ENCODE measurements around the gene GNA12.
"Not testable (repeated sequence)": the region's sequence is repeated elsewhere in the genome, so short reads cannot be mapped to it uniquely, and the experiment has no call there.

The GNA12 gene

DNA sequence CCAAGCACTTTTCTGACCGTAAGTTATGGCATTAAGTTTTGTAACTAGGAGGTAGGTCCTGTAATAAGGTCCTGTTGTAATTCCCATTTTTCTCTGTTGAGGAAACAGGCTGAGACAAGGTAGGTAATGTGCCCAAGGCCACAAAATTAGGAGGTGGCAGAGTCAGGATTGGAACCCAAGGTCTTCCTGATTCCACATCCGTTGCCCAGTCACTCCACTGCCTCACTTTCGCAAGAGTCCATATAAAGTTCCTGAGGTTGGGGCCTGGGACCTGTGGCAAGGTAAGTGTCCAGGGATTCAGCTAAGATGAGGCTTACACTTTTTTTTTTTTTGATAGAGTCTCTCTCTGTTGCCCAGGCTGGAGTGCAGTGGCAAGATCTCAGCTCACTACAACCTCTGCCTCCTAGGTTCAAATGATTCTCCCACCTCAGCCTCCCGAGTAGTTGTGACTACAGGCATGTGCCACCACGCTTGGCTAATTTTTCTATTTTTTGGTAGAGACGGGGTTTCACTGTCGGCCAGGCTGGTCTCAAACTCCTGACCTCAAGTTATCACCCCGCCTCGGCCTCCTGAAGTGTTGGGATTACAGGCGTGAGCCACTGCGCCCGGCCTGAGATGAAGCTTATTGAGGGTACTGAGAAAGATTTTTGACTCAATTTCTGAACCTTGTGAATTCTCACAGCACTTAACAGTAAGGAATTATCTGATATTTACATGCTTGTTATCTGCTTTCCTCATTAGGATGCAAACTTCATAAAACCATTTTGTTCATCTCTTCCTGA is 20.3 kb upstream of the GNA12 start:
- DNase-seq, result no peak

DNA sequence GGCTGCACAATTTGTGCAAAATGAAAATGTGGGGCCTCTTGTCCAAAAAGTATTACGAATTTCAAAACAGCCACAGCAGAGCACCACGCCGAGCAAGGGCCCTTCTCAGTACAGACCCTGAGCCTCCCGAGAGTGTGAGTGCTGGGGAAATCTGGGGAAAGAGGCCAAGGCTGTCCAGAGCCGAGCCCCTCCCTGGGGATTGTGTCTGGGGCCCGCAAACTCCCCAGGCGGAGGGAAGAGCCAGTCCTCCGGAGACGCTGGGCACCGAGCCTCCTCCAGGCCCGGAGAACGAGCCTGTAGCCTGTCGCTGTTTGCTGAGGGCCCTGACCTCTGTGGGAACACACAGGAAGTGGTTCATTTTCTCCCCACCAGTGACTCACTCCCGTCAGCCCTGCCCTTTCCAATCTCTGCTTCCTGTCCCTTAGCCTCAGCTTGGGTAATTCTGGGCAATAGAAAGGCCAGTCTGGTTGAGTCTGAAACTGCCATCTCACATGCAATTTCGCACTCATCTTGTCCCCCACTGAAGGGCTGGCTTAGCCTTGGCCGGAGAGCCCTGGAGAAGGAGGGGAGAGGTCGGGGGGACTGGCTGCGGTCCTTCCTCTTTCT is 19.5 kb upstream of the GNA12 start:
- peak; percentile 74 to 89 for DNase-seq

DNA sequence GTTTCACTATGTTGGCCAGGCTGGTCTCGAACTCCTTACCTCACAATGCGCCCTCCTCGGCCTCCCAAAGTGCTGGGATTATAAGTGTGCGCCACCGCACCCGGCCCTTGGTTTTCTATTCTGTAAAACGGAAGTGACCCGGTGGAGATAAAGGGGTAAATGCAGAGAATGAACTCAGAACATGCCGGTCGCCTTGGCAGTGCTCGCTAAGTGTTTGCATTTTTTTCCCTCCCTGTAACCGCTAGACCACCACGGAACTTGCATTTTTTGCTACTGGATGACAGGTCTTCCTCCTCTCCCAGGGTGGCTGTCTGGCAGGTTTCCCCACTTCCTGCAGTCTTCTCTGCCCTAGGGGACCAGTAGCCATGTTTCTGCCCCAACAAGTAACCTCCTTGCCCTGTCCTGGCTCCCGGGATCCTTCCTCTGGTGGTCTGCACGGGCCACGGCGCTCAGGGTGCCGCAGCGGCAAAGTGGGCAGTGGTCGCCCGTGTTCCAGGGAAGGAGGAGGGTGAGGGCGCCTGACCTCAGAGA is 18.8 kb upstream of the GNA12 start:
- DNase-seq, result peak in 1 of 2 donors; percentile 42

DNA sequence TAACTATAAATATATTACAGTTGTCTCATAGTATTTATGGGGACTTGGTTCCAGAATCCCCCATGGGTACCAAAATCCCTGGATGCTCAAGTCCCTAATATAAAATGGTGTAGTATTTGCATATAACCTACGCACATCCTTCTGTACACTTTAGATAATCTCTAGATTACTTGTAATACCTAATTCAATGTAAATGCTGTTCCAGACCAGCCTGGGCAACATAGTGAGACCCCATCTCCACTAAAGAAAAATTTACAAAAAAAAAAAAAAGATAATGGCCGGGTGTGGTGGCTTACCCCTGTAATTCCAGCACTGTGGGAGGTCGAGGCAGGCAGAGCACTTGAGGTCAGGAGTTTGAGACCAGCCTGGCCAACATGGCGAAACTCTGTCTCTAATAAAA is 17.4 kb upstream of the GNA12 start:
- no peak for DNase-seq

DNA sequence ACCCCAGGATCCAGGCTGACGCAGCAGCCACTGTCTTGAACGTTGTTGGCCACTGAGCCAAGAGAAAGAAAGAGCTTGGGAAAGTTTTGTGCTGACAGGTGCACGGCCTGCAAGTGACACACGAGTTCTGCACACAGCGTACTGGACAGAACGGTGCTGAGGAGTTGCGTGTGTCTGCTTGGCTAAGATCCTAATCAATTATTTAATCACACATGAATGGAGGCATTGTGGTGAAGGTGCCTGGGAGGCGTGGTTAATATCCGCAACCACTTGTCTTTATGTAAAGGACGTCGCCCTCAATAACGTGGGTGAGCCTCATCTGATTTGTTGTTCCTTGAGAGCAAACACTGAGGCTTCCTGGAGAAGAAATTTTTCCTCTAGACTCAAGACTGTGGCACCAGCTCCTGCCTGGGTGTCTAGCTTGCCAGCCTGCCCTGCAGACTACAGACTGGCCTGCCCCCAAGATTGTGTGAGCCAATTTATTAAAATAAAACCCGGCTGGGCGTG is 16.6 kb upstream of the GNA12 start:
- DNase-seq, result no peak

DNA sequence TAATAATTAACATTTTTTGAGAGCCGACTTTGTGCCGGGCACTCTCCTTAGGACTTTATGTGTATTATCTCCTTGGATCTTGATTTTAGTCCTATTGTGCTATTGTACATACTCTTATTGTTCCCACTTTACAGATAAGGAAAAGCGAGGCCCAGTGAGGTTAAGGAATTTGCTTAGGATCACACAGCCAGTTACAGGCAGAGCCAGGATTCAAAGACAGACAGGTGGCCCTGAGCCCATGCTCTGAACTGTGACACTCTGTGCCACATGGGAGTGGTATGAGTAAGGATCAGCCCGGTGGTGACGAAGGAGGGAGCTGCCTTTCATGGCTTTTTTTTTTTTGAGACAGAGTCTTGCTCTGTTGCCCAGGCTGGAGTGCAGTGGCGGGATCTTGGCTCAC is 15.8 kb upstream of the GNA12 start:
- no peak for DNase-seq

DNA sequence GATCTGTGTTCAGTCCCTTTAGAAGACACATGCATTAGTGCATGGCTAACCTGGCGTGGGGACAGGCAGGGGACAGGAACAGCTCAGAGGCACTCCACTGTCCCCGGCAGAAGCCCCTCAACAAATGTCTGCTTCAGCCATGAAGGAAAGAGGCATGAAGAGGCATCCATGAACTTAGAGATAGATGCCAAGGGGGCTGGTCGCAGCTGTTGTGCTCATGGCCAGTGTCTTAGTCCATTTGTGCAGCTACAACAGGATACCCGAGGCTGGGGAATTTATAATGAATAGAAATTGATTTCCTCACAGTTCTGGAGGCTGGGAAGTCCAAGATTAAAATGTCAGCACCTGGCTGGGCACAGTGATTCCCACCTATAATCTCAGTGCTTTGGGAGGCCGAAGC is 14.5 kb upstream of the GNA12 start:
- no peak for DNase-seq

DNA sequence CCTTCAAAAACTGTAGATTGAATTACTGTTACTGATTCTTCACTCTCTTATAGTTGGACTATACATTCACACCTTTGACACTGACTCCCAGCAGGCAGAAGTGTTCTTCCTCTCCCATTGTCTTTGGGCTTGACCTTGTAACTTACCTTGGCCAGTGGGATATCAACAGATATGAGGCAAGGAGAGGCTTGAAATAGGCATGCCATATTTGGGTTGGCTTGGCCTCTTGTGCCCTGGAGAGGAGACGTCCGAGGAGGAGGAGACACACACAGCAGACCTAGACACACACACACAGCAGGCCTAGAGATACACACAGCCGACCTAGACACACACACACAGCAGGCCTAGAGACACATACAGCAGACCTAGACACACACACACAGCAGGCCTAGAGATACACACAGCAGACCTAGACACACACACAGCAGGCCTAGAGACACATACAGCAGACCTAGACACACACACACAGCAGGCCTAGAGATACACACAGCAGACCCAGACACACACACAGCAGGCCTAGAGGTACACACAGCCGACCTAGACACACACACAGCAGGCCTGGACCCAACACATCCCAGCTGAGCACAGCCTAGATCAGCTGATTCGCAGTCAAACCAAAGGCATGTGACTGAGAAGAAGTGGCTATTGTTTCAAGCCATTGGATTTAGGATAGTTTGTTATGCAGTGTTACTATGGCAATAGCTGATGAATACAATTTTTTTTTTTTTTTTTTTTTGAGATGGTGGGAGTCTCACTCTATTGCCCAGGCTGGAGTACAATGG is 12.5 kb upstream of the GNA12 start:
- no peak for DNase-seq

DNA sequence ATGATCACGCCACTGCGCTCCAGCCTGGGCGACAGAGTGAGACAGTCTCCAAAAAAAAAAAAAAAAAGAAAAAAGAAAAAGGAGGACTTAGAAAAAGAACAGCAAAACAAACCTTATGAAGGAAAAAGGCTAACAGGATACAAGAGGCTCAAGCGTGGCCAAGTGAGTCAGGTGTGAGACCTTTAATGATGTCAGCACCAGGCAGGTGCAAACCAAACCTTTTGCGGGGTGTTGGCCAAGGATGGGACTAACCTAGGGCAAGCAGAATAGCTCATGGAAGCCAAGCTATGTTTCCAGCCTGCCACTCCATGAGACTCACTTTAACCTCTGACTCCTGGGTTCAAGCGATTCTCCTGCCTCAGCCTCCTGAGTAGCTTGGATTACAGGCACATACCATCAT is 11.3 kb upstream of the GNA12 start:
- no peak for DNase-seq

DNA sequence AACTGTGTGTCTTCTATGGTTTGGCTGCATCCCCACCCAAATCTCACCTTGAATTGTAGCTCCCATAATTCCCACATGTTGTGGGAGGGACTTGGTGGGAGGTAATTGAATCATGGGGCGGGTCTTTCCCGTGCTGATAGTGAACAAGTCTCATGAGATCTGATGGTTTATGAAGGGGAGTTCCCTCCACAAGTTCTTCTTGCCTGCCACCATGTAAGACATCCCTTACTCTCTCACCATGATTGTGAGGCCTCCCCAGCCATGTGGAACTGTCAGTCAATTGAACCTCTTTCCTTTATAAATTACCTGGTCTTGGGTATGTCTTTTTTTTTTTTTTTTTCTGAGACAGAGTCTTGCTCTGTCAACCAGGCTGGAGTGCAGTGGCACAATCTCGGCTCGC is 9.4 kb upstream of the GNA12 start:
- DNase-seq, result not testable (repeated sequence)

DNA sequence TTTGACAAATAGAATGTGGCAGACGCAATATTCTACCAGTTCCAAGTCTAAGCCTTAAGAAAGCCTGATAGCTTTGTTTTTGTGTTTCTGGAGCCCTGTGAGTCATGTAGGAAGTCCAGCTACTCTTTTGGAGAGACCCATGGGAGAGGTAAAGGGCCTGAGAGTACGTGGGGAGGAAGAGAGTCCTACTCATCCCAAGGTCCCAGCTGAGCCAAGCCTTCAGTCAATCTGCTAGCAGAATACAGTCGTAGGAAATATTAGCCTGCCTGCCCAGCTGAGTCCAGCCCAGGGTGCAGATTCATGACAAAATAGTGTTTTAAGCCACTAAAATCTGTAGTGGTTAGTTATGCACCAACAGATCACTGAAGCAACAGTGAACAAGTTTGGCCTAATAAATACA is 9.0 kb upstream of the GNA12 start:
- peak in 1 of 2 donors; percentile 12 for DNase-seq

DNA sequence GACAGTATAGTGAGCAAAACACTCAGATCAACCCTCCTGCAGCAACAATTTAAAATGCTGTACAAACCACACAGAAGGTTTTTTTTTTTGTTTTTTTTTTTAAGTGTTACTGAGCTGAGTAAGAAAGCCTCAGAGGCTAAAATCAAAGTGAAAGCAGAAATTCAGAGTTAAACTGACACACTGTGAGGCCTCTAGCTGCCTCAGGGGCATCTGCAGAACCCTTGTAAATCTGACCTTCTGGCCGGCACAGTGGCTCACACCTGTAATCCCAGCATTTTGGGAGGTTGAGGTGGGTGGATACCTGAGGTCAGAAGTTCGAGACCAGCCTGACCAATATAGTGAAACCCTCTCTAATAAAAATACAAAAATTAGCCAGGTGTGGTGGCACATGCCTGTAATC is 7.4 kb upstream of the GNA12 start:
- no peak for DNase-seq

DNA sequence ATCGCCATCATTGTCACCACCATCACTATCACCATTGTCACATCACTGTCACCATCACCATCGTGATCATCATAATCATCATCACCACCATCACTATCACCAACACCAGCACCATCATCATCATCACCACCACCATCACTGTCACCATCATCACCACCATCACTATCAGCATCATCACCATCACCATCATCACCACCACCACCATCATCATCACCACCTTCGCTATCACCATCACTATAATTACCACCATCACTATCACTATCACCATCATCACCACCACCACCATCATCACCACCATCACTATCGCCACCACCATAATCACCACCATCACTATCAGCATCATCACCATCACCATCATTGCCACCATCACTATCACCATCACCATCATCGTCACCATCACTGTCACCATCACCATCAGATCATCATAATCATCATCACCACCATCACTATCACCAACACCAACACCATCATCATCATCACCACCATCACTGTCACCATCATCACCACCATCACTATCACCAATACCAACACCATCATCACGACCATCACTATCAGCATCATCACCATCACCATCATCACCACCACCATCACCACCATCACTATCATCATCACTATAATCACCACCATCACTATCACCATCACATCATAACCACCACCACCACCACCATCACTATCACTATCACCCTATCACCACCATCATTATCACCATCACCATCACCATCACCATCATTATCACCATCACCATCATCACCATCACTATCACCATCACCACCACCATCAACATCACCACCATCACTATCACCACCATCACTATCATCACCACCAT is 6.0 kb upstream of the GNA12 start:
- DNase-seq, result no peak

DNA sequence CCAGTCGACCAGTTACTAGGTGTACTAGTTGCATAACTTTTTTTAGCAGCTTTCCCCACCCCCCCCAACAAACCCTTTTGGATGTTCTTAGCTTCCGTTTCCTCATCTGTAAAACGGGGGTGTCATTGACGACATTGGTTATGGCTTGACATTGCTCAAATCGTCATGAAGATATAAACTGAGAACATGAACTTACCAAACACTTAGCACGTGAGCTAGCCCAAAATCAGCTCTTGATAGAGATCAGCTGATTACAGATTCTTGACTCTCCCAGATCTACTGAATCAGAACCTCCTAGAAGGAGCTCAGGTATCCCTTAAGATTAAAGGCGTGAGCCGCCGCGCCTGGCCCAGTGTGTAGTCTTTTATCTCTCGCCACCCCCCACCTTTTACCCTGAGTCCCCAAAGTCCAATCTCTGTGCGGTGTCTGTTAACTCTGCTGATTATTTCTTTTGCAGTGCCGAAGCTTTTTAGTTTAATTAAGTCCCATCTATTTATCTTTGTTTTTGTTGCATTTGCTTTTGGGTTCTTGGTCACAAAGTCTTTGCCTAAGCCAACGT is 1.0 kb upstream of the GNA12 start:
- DNase-seq, result no peak

DNA sequence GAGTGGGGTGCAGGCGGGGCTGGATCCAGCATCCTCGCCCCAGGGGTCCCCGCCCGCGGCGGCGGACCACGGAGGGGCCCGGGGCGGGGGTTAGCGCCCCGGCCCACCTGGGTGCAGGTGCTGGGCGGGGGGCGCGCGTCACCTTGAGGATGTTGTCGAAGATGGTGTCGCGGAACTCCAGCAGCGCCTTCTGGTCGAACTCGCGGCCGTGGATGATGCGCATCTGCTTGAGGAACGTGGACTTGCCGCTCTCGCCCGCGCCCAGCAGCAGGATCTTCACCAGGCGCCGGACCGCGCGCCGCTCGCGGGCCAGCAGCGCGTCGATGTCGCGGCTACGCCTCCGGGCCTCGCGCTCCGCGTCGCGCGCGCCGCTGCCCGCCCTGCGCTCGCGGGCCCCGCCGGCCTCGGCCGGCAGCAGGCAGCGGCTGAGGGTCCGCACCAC is 376 bp downstream of the GNA12 start:
- DNase-seq, result no peak

DNA sequence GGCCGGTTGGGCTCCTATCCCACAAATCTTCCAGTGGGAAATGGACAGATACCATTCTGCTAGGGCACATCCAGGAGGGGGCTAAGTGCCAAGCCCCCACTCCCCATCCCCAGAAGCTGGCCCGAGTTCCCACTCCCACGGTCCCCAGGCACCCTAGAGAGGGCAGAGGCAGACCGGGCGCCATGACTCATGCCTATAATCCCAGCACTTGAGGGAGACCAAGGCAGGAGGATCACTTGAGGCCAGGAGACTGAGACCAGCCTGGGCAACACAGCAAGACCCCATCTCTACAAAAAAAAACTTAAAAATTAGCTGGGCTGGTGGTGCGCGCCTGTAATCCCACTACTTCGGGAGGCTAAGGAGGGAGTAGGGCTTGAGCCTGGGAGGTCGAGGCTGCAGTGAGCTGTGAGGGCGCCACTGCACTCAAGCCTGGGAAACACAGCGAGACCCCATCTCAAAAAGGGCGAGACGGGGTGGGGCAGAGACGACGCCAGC is 870 bp downstream of the GNA12 start:
- DNase-seq, result no peak

DNA sequence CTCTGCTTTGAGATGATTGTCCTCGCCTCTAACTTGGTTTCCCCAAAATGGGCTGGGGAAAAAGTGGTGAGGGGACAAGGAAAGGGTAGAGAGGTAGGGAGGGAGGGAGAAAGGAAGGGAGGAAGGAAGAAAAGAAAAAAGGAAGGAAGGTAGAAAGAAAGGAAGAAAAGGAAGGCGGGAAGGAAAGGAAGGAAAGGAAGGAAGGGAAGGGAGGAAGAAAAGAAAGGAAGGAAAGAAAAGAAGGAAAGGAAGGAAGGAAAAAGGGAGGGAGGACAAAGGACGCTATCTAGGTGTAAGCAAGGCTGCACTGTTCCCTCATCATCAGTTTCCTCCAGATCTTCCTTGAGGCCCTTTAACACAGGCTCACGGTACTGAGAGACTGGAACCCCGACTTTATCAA is 2.2 kb downstream of the GNA12 start:
- DNase-seq, result no peak

DNA sequence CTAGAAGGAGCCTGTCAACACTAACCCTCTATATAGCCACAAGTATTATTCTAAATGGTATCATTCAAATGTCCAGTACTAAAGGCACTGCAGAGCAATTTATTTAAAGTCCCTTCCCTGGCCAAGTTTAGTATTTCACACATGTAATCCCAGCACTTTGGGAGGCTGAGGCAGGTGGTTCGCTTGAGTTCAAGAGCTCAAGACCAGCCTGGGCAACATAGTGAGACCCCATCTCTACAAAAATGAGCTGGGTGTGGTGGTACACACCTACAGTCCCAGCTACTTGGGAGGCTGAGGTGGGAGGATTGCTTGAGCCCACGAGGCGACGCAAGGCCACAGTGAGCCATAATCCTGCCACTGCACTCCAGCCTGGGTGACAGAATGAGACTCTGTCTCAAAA is 3.6 kb downstream of the GNA12 start:
- no peak for DNase-seq

DNA sequence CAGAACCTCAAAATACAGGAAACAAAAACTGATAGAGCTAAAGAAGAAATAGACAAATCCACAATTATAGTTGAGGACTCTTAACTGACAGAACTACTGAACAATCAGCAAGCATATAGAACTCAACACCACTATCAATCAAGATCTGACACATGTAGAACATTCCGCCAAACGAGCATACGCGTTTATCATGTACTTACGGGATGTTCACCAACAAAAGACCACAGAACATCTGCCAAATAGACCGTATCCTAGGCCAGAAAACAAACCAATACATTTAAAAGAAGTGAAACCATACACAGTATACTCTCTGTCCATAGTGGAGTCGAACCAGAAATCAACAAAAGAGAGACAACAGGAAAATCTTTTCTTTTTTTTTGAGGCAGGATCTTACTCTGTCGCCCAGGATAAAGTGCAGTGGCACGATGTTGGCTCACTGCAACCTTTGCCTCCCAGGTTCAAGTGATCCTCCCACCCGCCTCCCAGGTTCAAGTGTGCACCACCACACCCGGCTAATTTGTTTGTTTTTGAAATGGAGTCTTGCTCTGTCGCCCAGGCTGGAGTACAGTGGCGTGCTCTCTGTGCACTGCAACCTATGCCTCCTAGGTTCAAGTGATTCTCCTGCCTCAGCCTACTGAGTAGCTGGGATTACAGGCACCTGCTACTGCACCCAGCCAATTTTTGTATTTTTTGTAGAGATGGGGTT is 5.1 kb downstream of the GNA12 start:
- peak in 1 of 2 donors; percentile 52 for DNase-seq

DNA sequence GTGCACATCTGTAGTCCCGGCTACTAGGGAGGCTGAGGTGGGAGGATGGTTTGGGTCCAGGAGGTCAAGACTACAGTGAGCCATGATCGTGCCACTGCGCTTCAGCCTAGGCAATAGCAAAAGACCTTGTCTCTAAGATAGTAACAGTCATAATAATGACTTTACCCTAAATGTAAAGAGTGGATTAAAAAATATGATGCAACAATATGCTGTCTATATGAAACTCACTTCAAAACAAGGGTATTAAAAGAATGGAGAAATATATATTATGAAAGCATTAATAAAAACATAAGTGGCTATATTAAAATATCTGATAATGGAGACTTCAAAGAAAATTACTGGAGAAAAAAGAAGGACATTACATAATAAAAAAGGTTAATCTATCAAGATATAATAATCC is 5.7 kb downstream of the GNA12 start:
- DNase-seq, result no peak

DNA sequence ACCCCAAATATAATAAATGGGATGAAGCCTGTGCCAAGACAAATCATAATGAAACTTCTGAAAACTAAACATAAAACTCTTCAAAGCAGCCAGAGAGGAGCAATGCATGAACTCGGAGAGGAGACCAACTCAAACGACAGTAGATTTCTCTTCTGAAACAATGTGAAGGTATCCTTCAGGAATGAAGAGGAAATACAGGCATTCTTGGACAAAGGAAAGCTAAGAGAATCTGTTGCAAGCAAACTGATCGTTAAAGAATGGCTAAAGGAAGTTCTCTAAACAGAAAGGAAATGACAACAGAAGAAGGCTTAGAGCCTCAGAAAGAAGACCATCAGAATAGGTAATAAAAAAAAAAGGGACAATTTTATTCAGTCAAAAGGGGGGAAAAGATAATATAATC is 6.6 kb downstream of the GNA12 start:
- no peak for DNase-seq

All from bone marrow (tissue), 2 donors.